ENCODE results near the gene RRP9. TPM values are rescaled to one million over a fixed set of nuclear protein-coding genes. Genes with fewer than 3 reads are reported as not detected.

The RRP9 gene
- total and polyA plus RNA-seq, 10 of the 15 experiments (the other 5 are each of a cell fraction or from before 2014, with no cell fraction given): 4.7 to 91.5 (median 41.7) TPM

DNA sequence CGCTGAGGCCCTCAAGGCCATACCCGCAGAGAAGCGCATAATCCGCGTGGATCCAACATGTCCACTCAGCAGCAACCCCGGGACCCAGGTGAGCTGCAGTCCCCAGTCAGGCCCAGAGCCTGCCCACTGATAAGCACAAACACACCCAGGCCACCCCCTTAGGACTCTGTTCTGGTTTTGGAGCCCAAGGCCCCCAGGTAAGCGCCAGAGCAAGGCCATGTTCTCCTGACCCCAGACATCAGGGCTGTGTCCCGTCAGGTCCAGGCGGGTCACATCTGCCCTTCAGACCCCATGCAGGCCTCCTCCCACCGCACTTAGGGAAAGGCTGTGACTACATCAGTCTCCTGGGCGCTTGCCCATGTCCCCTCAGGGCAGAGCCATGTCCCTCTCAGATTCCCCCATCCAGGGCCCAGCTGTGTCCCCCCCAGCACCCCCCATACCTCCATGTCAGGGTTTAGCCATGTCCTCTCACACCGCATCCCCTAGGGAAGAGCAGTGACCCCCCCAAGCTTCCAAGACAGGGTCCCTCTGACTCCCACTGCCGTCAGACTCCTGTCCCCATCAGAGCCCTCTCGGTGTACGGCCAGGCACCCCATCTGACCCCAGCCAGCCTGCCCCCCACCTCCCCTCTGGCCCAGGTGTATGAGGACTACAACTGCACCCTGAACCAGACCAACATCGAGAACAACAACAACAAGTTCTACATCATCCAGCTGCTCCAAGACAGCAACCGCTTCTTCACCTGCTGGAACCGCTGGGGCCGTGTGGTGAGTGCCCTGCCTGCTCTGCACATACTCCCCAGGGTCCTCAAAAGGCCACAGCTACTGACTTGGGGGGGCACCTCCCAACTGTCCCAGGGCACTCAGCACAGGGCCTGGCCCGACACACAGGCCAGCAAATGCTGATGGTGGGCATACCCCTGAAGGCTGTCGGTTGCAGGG lies 2.0 kb upstream of the RRP9 start:
- Histone ChIP-seq H2AFZ (ENCODE audit: control insufficient read depth, low read depth, low read length) (no peak overlapping the region), H3K27ac (ENCODE audit: control insufficient read depth, insufficient read depth) (peak overlapping the region; percentile 98; the same call in 1 of the 2 replicates), H3K27me3 (replicated peaks in 1 of 2; ENCODE audit: control insufficient read depth in 2 of 2, insufficient read depth in 2 of 2, low read length in 1 of 2) (no peaks in the 10 kb centered on the region), H3K36me3 (ENCODE audit: control insufficient read depth in 2 of 2, insufficient read depth in 2 of 2, low read length in 1 of 2) (peaks cover 0 to 4% of the 10 kb centered on the region in 2 experiments; a peak in 2 of 4 replicates), H3K4me2 (ENCODE audit: control insufficient read depth, insufficient read depth) (peak overlapping the region; percentile 100), H3K9ac (ENCODE audit: control insufficient read depth, insufficient read depth, low read length) (peak overlapping the region; percentile 100; the same call in 1 of the 2 replicates), H3K4me3 (peak overlapping the region; percentile 79), H3K79me2 (ENCODE audit: control insufficient read depth, insufficient read depth, low read length) (peaks cover 32% of the 10 kb centered on the region), H3K4me1 (ENCODE audit: control insufficient read depth, insufficient read depth, low read length) (peaks cover 11% of the 10 kb centered on the region), H3K9me3 (replicated peaks; ENCODE audit: control insufficient read depth, insufficient read depth, low read length) (no peaks in the 10 kb centered on the region), H4K20me1 (ENCODE audit: control insufficient read depth, insufficient read depth) (no peaks in the 10 kb centered on the region)
- FAIRE-seq: no peak
- 94% methylated on average over 21 of the region's 21 CpGs for WGBS (ENCODE audit: insufficient coverage, insufficient replicate concordance, low lambda C conversion rate, missing lambda C conversion rate)
- in situ Hi-C loops (cut with MboI): no loop called here
- CTCF ChIA-PET: interaction anchor here (0.7 to 4.8 kb wide), 14 partner anchors 8 to 201 kb away, joined by 3 to 79 read pairs (median 6); partner anchors contain the start of genes ABHD14A, ABHD14B, ACY1 and RPL29
- intact Hi-C loops (cut with micrococcal nuclease; ENCODE audit: unreplicated experiment): loop anchor here (2.0 kb wide), 1 partner anchor 53 kb away; no protein-coding TSS in a partner anchor
- SMC1A ChIA-PET (ENCODE audit: uncharacterized antibody, unreplicated experiment): interaction anchor here (1.2 to 2.6 kb wide), 5 partner anchors 30 to 178 kb away, joined by 5 to 33 read pairs (median 8); partner anchors contain the start of genes ABHD14A, ABHD14B and ACY1
- no TSS peak for BruUV-seq (replicated peaks)
- TF ChIP-seq, protein P1, sequence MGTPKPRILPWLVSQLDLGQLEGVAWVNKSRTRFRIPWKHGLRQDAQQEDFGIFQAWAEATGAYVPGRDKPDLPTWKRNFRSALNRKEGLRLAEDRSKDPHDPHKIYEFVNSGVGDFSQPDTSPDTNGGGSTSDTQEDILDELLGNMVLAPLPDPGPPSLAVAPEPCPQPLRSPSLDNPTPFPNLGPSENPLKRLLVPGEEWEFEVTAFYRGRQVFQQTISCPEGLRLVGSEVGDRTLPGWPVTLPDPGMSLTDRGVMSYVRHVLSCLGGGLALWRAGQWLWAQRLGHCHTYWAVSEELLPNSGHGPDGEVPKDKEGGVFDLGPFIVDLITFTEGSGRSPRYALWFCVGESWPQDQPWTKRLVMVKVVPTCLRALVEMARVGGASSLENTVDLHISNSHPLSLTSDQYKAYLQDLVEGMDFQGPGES (IDR thresholded peaks at IDR 0.05): no peak
- TF ChIP-seq BMI1 (IDR thresholded peaks at IDR 0.05; ENCODE audit: borderline replicate concordance): no peak
- no peak for TF ChIP-seq NR2C1 (IDR thresholded peaks at IDR 0.05)
- TF ChIP-seq, protein P2, sequence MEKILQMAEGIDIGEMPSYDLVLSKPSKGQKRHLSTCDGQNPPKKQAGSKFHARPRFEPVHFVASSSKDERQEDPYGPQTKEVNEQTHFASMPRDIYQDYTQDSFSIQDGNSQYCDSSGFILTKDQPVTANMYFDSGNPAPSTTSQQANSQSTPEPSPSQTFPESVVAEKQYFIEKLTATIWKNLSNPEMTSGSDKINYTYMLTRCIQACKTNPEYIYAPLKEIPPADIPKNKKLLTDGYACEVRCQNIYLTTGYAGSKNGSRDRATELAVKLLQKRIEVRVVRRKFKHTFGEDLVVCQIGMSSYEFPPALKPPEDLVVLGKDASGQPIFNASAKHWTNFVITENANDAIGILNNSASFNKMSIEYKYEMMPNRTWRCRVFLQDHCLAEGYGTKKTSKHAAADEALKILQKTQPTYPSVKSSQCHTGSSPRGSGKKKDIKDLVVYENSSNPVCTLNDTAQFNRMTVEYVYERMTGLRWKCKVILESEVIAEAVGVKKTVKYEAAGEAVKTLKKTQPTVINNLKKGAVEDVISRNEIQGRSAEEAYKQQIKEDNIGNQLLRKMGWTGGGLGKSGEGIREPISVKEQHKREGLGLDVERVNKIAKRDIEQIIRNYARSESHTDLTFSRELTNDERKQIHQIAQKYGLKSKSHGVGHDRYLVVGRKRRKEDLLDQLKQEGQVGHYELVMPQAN (conservative IDR thresholded peaks at IDR 0.05): no peak
- no peak for TF ChIP-seq NFIC (IDR thresholded peaks at IDR 0.05; ENCODE audit: low read depth, low read length)
- no peak for TF ChIP-seq MTA3 (IDR thresholded peaks at IDR 0.05; ENCODE audit: borderline replicate concordance, low read length)
- TF ChIP-seq RUNX3 (IDR thresholded peaks at IDR 0.05; ENCODE audit: low read length): no peak
- TF ChIP-seq ATF7 (IDR thresholded peaks at IDR 0.05; ENCODE audit: low read depth): no peak
- TF ChIP-seq ASH2L (IDR thresholded peaks at IDR 0.05; ENCODE audit: borderline replicate concordance, low read depth): no peak
- no peak for TF ChIP-seq TCF7 (IDR thresholded peaks at IDR 0.05; ENCODE audit: borderline replicate concordance)
- no peak for TF ChIP-seq TBL1XR1 (IDR thresholded peaks at IDR 0.05; ENCODE audit: low read depth, low read length)
- no peak for TF ChIP-seq TCF3 (IDR thresholded peaks at IDR 0.05; ENCODE audit: borderline replicate concordance, insufficient read depth, low read depth, low read length)
- TF ChIP-seq, protein P3, sequence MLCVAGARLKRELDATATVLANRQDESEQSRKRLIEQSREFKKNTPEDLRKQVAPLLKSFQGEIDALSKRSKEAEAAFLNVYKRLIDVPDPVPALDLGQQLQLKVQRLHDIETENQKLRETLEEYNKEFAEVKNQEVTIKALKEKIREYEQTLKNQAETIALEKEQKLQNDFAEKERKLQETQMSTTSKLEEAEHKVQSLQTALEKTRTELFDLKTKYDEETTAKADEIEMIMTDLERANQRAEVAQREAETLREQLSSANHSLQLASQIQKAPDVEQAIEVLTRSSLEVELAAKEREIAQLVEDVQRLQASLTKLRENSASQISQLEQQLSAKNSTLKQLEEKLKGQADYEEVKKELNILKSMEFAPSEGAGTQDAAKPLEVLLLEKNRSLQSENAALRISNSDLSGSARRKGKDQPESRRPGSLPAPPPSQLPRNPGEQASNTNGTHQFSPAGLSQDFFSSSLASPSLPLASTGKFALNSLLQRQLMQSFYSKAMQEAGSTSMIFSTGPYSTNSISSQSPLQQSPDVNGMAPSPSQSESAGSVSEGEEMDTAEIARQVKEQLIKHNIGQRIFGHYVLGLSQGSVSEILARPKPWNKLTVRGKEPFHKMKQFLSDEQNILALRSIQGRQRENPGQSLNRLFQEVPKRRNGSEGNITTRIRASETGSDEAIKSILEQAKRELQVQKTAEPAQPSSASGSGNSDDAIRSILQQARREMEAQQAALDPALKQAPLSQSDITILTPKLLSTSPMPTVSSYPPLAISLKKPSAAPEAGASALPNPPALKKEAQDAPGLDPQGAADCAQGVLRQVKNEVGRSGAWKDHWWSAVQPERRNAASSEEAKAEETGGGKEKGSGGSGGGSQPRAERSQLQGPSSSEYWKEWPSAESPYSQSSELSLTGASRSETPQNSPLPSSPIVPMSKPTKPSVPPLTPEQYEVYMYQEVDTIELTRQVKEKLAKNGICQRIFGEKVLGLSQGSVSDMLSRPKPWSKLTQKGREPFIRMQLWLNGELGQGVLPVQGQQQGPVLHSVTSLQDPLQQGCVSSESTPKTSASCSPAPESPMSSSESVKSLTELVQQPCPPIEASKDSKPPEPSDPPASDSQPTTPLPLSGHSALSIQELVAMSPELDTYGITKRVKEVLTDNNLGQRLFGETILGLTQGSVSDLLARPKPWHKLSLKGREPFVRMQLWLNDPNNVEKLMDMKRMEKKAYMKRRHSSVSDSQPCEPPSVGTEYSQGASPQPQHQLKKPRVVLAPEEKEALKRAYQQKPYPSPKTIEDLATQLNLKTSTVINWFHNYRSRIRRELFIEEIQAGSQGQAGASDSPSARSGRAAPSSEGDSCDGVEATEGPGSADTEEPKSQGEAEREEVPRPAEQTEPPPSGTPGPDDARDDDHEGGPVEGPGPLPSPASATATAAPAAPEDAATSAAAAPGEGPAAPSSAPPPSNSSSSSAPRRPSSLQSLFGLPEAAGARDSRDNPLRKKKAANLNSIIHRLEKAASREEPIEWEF (IDR thresholded peaks at IDR 0.05; ENCODE audit: insufficient replicate concordance, low read depth, low read length): no peak
- no peak for TF ChIP-seq RCOR1 (conservative IDR thresholded peaks at IDR 0.05; ENCODE audit: low read depth, low read length)
- RAD21 ChIA-PET (ENCODE audit: unreplicated experiment): interaction anchor here (0.6 to 4.2 kb wide), 10 partner anchors 25 to 211 kb away, joined by 3 to 34 read pairs (median 6); partner anchors contain the start of genes ABHD14B, ACY1, DUSP7 and POC1A
- no peak for ATAC-seq
- no peak for DNase-seq (ENCODE audit: low read depth, low spot score)
- POLR2A ChIA-PET: interaction anchor here (2.7 to 3.0 kb wide), 3 partner anchors 30 to 51 kb away, joined by 10 to 24 read pairs (median 14); partner anchors contain the start of genes ABHD14A, ABHD14B, ACY1 and RPL29
